ENCODE data around the gene USPL1. TPM values are rescaled to one million over a fixed set of nuclear protein-coding genes. Genes with fewer than 3 reads are reported as not detected.

USPL1 gene
- total and polyA plus RNA-seq, 11 donors, result 4.5 to 14.3 (median 10.1) TPM

DNA sequence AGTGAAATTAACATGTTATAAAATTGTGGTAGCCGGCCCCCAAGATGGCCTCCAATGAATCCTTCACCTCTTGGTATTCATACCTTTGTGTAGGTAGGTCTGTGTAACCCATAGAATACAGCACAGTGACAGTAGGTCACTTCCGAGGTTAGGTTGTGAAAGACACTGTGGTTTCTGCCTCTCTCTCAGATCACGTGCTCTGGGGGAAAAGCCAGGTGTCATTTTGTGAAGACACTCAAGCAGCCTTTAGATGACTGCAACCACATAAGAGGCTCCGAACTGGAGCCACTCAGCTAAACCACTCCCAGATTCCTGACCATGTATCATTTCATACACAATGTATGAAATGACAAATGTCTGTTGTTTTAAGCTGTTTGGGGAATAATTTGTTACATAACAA lies 9.8 kb upstream of the USPL1 start:
- no peak overlapping the region for H3K27ac ChIP-seq
- intact Hi-C loops (cut with DNase I), result no loop called here
- H3K4me3 ChIP-seq, result no peak overlapping the region
- WGBS, 4 donors, result 81 to 87% (median 86%) methylated on average over 4 of the region's 4 CpGs
- H3K9me3 ChIP-seq, result no peaks in the 10 kb centered on the region
- no peaks in the 10 kb centered on the region for H3K27me3 ChIP-seq
- no peak for ATAC-seq
- no peak for DNase-seq
- H3K4me1 ChIP-seq, result peaks cover 0 to 12% (median 0%) of the 10 kb centered on the region in 12 donors
- TF ChIP-seq, protein P1, sequence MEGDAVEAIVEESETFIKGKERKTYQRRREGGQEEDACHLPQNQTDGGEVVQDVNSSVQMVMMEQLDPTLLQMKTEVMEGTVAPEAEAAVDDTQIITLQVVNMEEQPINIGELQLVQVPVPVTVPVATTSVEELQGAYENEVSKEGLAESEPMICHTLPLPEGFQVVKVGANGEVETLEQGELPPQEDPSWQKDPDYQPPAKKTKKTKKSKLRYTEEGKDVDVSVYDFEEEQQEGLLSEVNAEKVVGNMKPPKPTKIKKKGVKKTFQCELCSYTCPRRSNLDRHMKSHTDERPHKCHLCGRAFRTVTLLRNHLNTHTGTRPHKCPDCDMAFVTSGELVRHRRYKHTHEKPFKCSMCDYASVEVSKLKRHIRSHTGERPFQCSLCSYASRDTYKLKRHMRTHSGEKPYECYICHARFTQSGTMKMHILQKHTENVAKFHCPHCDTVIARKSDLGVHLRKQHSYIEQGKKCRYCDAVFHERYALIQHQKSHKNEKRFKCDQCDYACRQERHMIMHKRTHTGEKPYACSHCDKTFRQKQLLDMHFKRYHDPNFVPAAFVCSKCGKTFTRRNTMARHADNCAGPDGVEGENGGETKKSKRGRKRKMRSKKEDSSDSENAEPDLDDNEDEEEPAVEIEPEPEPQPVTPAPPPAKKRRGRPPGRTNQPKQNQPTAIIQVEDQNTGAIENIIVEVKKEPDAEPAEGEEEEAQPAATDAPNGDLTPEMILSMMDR (IDR thresholded peaks at IDR 0.05), result no peak
- no peak for TF ChIP-seq POLR2A (IDR thresholded peaks at IDR 0.05)
- H3K36me3 ChIP-seq, result no peaks in the 10 kb centered on the region

DNA sequence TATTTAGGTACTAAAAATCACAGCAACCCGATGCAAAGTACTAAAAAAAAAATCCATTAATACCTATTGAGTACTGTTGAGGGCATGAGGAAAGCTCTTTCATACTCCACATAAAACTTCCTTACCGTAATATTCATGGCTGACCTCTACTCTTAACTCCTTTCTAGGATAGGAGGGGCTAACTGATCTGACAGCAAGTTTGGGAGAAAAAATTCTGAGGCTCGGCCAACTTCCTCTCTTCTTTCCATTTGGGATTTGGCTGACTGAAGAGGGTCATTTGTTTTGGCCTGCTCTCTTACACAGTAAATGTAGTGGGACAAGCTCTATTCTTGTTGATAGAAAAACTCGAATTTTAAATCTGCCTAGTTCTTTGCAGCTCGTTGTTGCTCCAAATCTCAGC lies 9.4 kb upstream of the USPL1 start:
- TF ChIP-seq, protein P1 (IDR thresholded peaks at IDR 0.05), result no peak
- no peak for TF ChIP-seq POLR2A (IDR thresholded peaks at IDR 0.05)
- ATAC-seq, result peak in 2 of 4 donors; percentile 43 to 47
- Histone ChIP-seq H3K36me3 (no peaks in the 10 kb centered on the region), H3K27me3 (no peaks in the 10 kb centered on the region), H3K4me1 (peaks cover 0 to 12% (median 0%) of the 10 kb centered on the region in 12 donors), H3K9me3 (no peaks in the 10 kb centered on the region), H3K4me3 (no peak overlapping the region), H3K27ac (peak overlapping the region in 1 of 12 donors; percentile 23)
- intact Hi-C loops (cut with DNase I), result no loop called here
- DNase-seq, result peak in 1 of 5 donors; percentile 23
- 50 to 67% (median 53%) methylated on average over 5 of the region's 5 CpGs for WGBS, 4 donors

DNA sequence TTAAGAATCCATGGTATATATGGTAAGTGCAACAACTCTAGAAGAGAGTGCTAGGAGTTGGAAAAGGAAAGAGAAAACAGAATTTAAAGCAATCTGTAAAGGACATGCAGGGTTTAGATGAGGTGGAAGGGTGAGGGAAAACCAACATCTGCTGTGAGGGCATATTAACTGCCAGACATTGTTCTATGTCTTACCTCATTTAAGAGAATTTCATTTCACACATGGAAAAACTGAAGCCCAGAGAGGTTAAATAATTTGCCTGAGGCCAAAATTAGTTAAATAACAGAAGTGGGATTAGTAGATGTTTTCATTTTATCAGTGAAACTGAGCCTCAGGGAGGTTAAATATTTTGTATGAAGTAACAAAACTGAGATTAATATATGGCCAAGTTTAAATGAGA lies 7.4 kb upstream of the USPL1 start:
- DNase-seq (no peak), ATAC-seq (no peak)
- Histone ChIP-seq H3K27me3 (no peaks in the 10 kb centered on the region), H3K9me3 (no peaks in the 10 kb centered on the region), H3K36me3 (peaks cover 0 to 4% (median 0%) of the 10 kb centered on the region in 9 donors), H3K27ac (no peak overlapping the region), H3K4me3 (no peak overlapping the region), H3K4me1 (peaks cover 0 to 19% (median 5%) of the 10 kb centered on the region in 12 donors)
- no peak for TF ChIP-seq POLR2A (IDR thresholded peaks at IDR 0.05)
- TF ChIP-seq, protein P1 (IDR thresholded peaks at IDR 0.05), result no peak
- intact Hi-C loops (cut with DNase I), result loop anchor here in 5 of 10 donors (5.0 to 10.0 kb wide), 3 partner anchors 43 to 194 kb away; partner anchors contain the start of gene HMGB1 (in 1 of the 5)

DNA sequence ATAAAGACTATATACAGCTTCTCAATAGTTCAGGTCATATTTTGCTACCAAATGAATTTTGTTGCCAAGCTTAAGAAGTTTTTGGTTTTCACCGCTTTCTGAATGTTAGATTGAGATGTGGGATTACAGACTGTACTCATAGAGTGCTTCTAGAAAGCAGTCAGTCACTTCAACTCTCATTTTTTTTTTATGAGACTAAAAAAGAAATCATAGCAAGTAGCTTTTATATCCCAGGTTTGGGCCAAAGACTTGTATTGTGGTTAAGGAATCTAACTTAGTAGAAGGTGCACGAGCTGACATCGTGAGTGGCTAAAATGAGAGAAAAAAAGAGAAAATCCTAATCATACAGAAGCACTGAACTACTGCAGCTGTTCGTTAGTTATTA lies 2.2 kb upstream of the USPL1 start:
- Histone ChIP-seq H3K9me3 (no peaks in the 10 kb centered on the region), H3K4me1 (peaks cover 0 to 33% (median 23%) of the 10 kb centered on the region in 12 donors), H3K27me3 (no peaks in the 10 kb centered on the region), H3K4me3 (peak overlapping the region; percentile 28 to 89 (median 84)), H3K36me3 (peaks cover 0 to 4% (median 0%) of the 10 kb centered on the region in 9 donors), H3K27ac (peak overlapping the region; percentile 98 to 100 (median 99))
- intact Hi-C loops (cut with DNase I), result loop anchor here in 7 of 10 donors (5.0 to 10.0 kb wide), 7 partner anchors 43 to 483 kb away; partner anchors contain the start of gene HMGB1 (in 2 of the 7)
- DNase-seq, result no peak
- ATAC-seq, result no peak
- TF ChIP-seq, protein P1 (IDR thresholded peaks at IDR 0.05), result no peak
- no peak for TF ChIP-seq POLR2A (IDR thresholded peaks at IDR 0.05)
- 18 to 22% (median 18%) methylated on average over 4 of the region's 4 CpGs for WGBS, 4 donors
